Ovary (tissue), 9 donors: ENCODE data around the gene HSPA8. TPM values are rescaled to one million over a fixed set of nuclear protein-coding genes. Genes with fewer than 3 reads are reported as not detected.
"Not testable (repeated sequence)": the region's sequence is repeated elsewhere in the genome, so short reads cannot be mapped to it uniquely, and the experiment has no call there.

ENCODE experiments used
- DNase-seq, 5 donors: peaks; one replicate each; pipeline ENCODE4 v3.0.0-alpha.2; 2019 to 2020
- H3K27ac ChIP-seq, 2 donors: fragments of 200-600 bp; one replicate each; pipeline versions ENCODE4 v1.5.1 to v1.8.0; 2019 to 2022
- H3K27me3 ChIP-seq: fragments of 200-600 bp; one replicate; pipeline ENCODE4 v1.8.0; 2022
- H3K36me3 ChIP-seq: fragments of 200-600 bp; sonication (generic); one replicate; pipeline ENCODE4 v1.5.1; 2019
- H3K4me1 ChIP-seq: one replicate; pipeline ENCODE4 v1.8.1; 2013; ENCODE audit warnings: mild to moderate bottlenecking, moderate library complexity; ENCODE audit not compliant: insufficient read depth
- H3K4me3 ChIP-seq: fragments of 200-600 bp; sonication (generic); one replicate; pipeline ENCODE4 v1.5.1; 2017
- H3K9me3 ChIP-seq, 2 donors: fragments of 200-600 bp in 1 of 2; sonication (generic) in 1 of 2; one replicate each; pipeline versions ENCODE4 v1.5.1 to v1.8.1; 2013 to 2019; ENCODE audit warnings: mild to moderate bottlenecking in 1 of 2, moderate library complexity in 1 of 2
- CTCF ChIP-seq, 3 donors: fragments of 450-650 bp in 2 of 3; fragments of 200-600 bp in 1 of 3; IDR thresholded peaks; one replicate each; pipeline versions ENCODE4 v1.5.1 to v1.8.0; 2016 to 2022; ENCODE audit warnings: antibody characterized with exemption in 3 of 3, mild to moderate bottlenecking in 1 of 3
- EP300 ChIP-seq: sonication (generic); formaldehyde crosslinking; IDR thresholded peaks from one replicate; pipeline ENCODE4 v1.6.1; 2017; ENCODE audit warnings: antibody characterized with exemption
- POLR2A ChIP-seq: fragments of 450-650 bp; IDR thresholded peaks from one replicate; pipeline ENCODE4 v1.6.1; 2017; ENCODE audit warnings: antibody characterized with exemption, mild to moderate bottlenecking, moderate library complexity
- WGBS, 3 donors: extraction: QIAGEN DNeasy Blood & Tissue Kit in 1 of 3; methylation state at CpG; one replicate each; pipeline versions ENCODE4 v1.1.5 to v1.1.7; 2013 to 2017; 5-methylcytosine and 5-hydroxymethylcytosine counted together
- intact Hi-C, 4 donors: fragments of 100-400 bp; cut with DNase I; formaldehyde crosslinking; loops; one replicate each; pipeline versions ENCODE4 v1.11.0 to v1.15.1; 2022 to 2023
- polyA plus RNA-seq, 2 donors: library from polyadenylated mRNA; stranded (reverse); fragments of 200-250 nt in 1 of 2; fragments of 350-450 nt in 1 of 2; fragmentation: Illumina TruSeq in 1 of 2; extraction: RNeasy Lipid Tissue Mini Kit (QIAGEN cat#74804) in 1 of 2; gene quantifications; one replicate each; pipeline ENCODE4 v1.2.3, GENCODE V29; 2013 to 2014
- total RNA-seq, 7 donors: library from RNA; depleted of rRNA in 2 of 7; stranded (reverse); fragments of >200 nt in 2 of 7; fragmentation: NEBNext Ultra II Directional in 3 of 7; extraction: Animal tissue kit (Norgen Biotek cat#: 25700) in 3 of 7; gene quantifications; one replicate each; pipeline versions ENCODE4 v1.1.0 to v1.2.4, GENCODE V29; 2016 to 2023
- donor health status: DM: no; HTN: no; CAD: no; lungs with moderate emphysema.
- donor health status: DM: no; HTN: no; CAD: no.
- donor health status: Bipolar disorder and iron deficiency.
- donor health status: DM: yes; HTN: yes; CAD: no.
- donor health status: DM: no; HTN: no; CAD: no.
- donor health status: DM: yes; HTN: yes; CAD: no.

HSPA8 gene
- total and polyA plus RNA-seq, 9 donors = 289 to 1,795 (median 747) TPM

- H3K27ac ChIP-seq = no peak overlapping the region
- 69 to 86% (median 77%) methylated on average over 3 of the region's 3 CpGs for WGBS, 3 donors
Observed at GRCh38 chr11:123093739-123094138, 31.8 kb upstream of the HSPA8 start.

GRCh38 chr11:123091506-123091905 lies 29.6 kb upstream of the HSPA8 start:
- no peaks in the 10 kb centered on the region for H3K9me3 ChIP-seq
- H3K4me3 ChIP-seq = no peak overlapping the region
- 52 to 75% (median 69%) methylated on average over 6 of the region's 6 CpGs for WGBS, 3 donors
- DNase-seq = no peak
- intact Hi-C loops = no loop called here
- H3K36me3 ChIP-seq = no peaks in the 10 kb centered on the region
- no peak overlapping the region for H3K27ac ChIP-seq
- H3K4me1 ChIP-seq = peaks cover 3% of the 10 kb centered on the region
- H3K27me3 ChIP-seq = no peaks in the 10 kb centered on the region
- TF ChIP-seq EP300 (no peak), POLR2A (no peak), CTCF (IDR thresholded peaks at IDR 0.05) (no peak)

More at GRCh38 chr11:123093739-123094138, 31.8 kb upstream of the HSPA8 start:
- intact Hi-C loops = no loop called here
- Histone ChIP-seq H3K36me3 (no peaks in the 10 kb centered on the region), H3K4me3 (no peak overlapping the region), H3K4me1 (peaks cover 4% of the 10 kb centered on the region), H3K9me3 (no peaks in the 10 kb centered on the region), H3K27me3 (no peaks in the 10 kb centered on the region)
- no peak for TF ChIP-seq POLR2A
- TF ChIP-seq CTCF (IDR thresholded peaks at IDR 0.05) = no peak
- TF ChIP-seq EP300 = no peak
- no peak for DNase-seq

GRCh38 chr11:123090168-123090567 lies 28.2 kb upstream of the HSPA8 start:
- H3K4me3 ChIP-seq, H3K9me3 ChIP-seq, intact Hi-C loops, H3K4me1 ChIP-seq, H3K36me3 ChIP-seq, H3K27ac ChIP-seq, H3K27me3 ChIP-seq, DNase-seq: not testable (repeated sequence)
- WGBS, 3 donors = 92 to 94% (median 94%) methylated on average over 8 of the region's 8 CpGs

- H3K36me3 ChIP-seq, H3K27me3 ChIP-seq, DNase-seq, H3K9me3 ChIP-seq, H3K4me1 ChIP-seq, H3K4me3 ChIP-seq, H3K27ac ChIP-seq, intact Hi-C loops: not testable (repeated sequence)
- WGBS, 3 donors = 92 to 94% (median 93%) methylated on average over 10 of the region's 10 CpGs
Observed at GRCh38 chr11:123088896-123089295, 27.0 kb upstream of the HSPA8 start.

- H3K4me1 ChIP-seq, intact Hi-C loops, H3K27me3 ChIP-seq, H3K27ac ChIP-seq, H3K36me3 ChIP-seq, DNase-seq, H3K4me3 ChIP-seq, H3K9me3 ChIP-seq: not testable (repeated sequence)
- 80 to 82% (median 82%) methylated on average over 5 of the region's 5 CpGs for WGBS, 3 donors
Observed at GRCh38 chr11:123087657-123088056, 25.7 kb upstream of the HSPA8 start.

GRCh38 chr11:123086305-123086704 lies 24.4 kb upstream of the HSPA8 start:
- TF ChIP-seq CTCF (IDR thresholded peaks at IDR 0.05) (no peak), EP300 (no peak), POLR2A (no peak)
- intact Hi-C loops = no loop called here
- H3K4me3 ChIP-seq = no peak overlapping the region
- no peak for DNase-seq
- WGBS, 3 donors = 92 to 95% (median 94%) methylated on average over 1 of the region's 1 CpG
- H3K9me3 ChIP-seq = no peaks in the 10 kb centered on the region
- H3K4me1 ChIP-seq = peaks cover 5% of the 10 kb centered on the region
- H3K27ac ChIP-seq = no peak overlapping the region
- no peaks in the 10 kb centered on the region for H3K36me3 ChIP-seq
- H3K27me3 ChIP-seq = no peaks in the 10 kb centered on the region
